Fibroblast of skin of left biceps (primary cell): ENCODE measurements around the gene PAPSS1.
"Not testable (repeated sequence)": the region's sequence is repeated elsewhere in the genome, so short reads cannot be mapped to it uniquely, and the experiment has no call there.

Source experiments
- DNase-seq, 2 experiments: peaks; one replicate each; pipeline ENCODE4 v3.0.0-alpha.2; 2013; ENCODE audit warnings: low read depth in 2 of 2

Gene PAPSS1

GRCh38 chr4:107689912-107690587 lies 30.0 kb downstream of the PAPSS1 start:
- peak; percentile 42 to 47 for DNase-seq

GRCh38 chr4:107688421-107688820 lies 31.6 kb downstream of the PAPSS1 start:
- no peak for DNase-seq

GRCh38 chr4:107685740-107686139 lies 34.3 kb downstream of the PAPSS1 start:
- no peak for DNase-seq

- DNase-seq, result no peak
Measured at GRCh38 chr4:107683873-107684272, 36.2 kb downstream of the PAPSS1 start.

GRCh38 chr4:107682306-107682705 lies 37.7 kb downstream of the PAPSS1 start:
- no peak for DNase-seq

GRCh38 chr4:107669068-107669467 lies 51.0 kb downstream of the PAPSS1 start:
- DNase-seq, result no peak

- DNase-seq, result peak in 1 of 2 experiments; percentile 25
Measured at GRCh38 chr4:107666134-107666533, 53.9 kb downstream of the PAPSS1 start.

GRCh38 chr4:107665001-107665400 lies 55.0 kb downstream of the PAPSS1 start:
- no peak for DNase-seq

GRCh38 chr4:107658400-107659336 lies 61.4 kb downstream of the PAPSS1 start:
- no peak for DNase-seq

- no peak for DNase-seq
Measured at GRCh38 chr4:107655289-107655688, 64.7 kb downstream of the PAPSS1 start.

GRCh38 chr4:107654694-107655093 lies 65.3 kb downstream of the PAPSS1 start:
- no peak for DNase-seq

- not testable (repeated sequence) for DNase-seq
Measured at GRCh38 chr4:107651408-107651807, 68.6 kb downstream of the PAPSS1 start.

GRCh38 chr4:107650251-107650650 lies 69.8 kb downstream of the PAPSS1 start:
- no peak for DNase-seq

GRCh38 chr4:107648178-107648991 lies 71.6 kb downstream of the PAPSS1 start:
- DNase-seq, result no peak

GRCh38 chr4:107647591-107647990 lies 72.4 kb downstream of the PAPSS1 start:
- DNase-seq, result peak; percentile 39 to 53

- DNase-seq, result no peak
Measured at GRCh38 chr4:107645604-107646003, 74.4 kb downstream of the PAPSS1 start.

GRCh38 chr4:107643021-107643420 lies 77.0 kb downstream of the PAPSS1 start:
- DNase-seq, result no peak

- no peak for DNase-seq
Measured at GRCh38 chr4:107640878-107641277, 79.2 kb downstream of the PAPSS1 start.

GRCh38 chr4:107640197-107640596 lies 79.8 kb downstream of the PAPSS1 start:
- no peak for DNase-seq

- DNase-seq, result no peak
Measured at GRCh38 chr4:107635735-107636134, 84.3 kb downstream of the PAPSS1 start.

GRCh38 chr4:107631560-107631959 lies 88.5 kb downstream of the PAPSS1 start:
- no peak for DNase-seq

GRCh38 chr4:107630185-107630705 lies 89.8 kb downstream of the PAPSS1 start:
- DNase-seq, result no peak
